GM12875 (cell line): Measurements from ENCODE around the gene PCSK5.
"Not testable (repeated sequence)": the region's sequence is repeated elsewhere in the genome, so short reads cannot be mapped to it uniquely, and the experiment has no call there.

Experiments used
- H3K4me3 ChIP-seq: one replicate; pipeline ENCODE4 v1.5.1; 2011; ENCODE audit warnings: low read depth, low read length, control low read depth
- TF ChIP-seq, protein P1 (sequence below): IDR thresholded peaks from 2 replicates; pipeline ENCODE4 v1.5.1; 2011; ENCODE audit warnings: low read depth, mild to moderate bottlenecking, control low read depth, inconsistent platforms, low read length, moderate library complexity, borderline replicate concordance; ENCODE audit not compliant: insufficient read depth

Gene PCSK5

DNA sequence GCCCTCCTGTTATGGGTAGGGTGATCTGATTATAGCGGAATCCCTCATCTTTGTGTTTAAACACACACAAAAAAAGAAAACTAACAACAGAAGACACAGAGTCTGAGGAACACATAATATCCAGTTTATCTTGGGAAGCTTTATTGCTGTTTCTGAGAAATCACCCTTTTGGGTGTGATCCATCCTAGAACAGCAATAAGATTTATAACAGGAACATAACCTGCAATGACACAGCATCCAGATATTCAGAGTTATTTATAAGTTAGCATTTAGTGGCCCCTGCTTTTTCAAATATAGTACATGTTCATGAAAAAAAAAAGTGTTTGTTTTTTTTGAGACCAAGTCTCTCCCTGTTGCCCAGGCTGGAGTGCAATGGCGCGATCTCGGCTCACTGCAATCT lies 423.8 kb downstream of the PCSK5 start:
- TF ChIP-seq, protein P1, sequence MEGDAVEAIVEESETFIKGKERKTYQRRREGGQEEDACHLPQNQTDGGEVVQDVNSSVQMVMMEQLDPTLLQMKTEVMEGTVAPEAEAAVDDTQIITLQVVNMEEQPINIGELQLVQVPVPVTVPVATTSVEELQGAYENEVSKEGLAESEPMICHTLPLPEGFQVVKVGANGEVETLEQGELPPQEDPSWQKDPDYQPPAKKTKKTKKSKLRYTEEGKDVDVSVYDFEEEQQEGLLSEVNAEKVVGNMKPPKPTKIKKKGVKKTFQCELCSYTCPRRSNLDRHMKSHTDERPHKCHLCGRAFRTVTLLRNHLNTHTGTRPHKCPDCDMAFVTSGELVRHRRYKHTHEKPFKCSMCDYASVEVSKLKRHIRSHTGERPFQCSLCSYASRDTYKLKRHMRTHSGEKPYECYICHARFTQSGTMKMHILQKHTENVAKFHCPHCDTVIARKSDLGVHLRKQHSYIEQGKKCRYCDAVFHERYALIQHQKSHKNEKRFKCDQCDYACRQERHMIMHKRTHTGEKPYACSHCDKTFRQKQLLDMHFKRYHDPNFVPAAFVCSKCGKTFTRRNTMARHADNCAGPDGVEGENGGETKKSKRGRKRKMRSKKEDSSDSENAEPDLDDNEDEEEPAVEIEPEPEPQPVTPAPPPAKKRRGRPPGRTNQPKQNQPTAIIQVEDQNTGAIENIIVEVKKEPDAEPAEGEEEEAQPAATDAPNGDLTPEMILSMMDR, result no peak
- H3K4me3 ChIP-seq, result no peak overlapping the region

DNA sequence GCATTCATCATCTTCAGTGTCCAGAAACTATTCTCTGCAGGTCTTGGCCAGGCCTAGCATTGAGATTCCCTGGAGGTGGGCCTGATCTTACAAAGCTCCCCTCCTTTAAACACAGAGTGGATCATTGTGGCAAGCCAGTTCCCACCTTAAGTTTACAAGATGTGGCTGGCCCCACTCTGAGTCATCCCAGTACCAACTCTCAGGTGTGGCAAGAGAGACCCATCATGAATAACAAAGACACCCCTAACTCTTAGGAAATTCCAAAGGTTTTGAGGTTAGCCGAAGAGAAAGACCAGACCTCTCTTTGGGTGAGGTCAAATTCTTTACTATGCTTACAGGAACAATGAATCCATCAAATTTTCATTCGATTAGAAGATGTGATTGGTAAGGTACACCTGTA lies 425.6 kb downstream of the PCSK5 start:
- no peak overlapping the region for H3K4me3 ChIP-seq
- TF ChIP-seq, protein P1, result no peak

DNA sequence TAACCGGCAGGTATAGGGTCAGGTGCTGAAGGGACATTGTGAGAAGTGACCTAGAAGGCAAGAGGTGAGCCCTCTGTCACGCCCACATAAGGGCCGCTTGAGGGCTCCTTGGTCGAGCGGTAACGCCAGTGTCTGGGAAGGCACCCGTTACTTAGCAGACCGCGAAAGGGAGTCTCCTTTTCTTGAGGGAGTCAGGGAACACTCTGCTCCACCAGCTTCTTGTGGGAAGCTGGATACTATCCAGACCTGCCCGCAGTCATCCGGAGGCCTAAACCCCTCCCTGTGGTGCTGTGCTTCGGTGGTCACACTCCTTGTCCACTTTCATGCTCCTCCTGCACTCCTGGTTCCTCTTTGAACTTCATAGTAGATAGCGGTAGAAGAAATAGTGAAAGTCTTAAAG lies 429.0 kb downstream of the PCSK5 start:
- H3K4me3 ChIP-seq, result not testable (repeated sequence)

DNA sequence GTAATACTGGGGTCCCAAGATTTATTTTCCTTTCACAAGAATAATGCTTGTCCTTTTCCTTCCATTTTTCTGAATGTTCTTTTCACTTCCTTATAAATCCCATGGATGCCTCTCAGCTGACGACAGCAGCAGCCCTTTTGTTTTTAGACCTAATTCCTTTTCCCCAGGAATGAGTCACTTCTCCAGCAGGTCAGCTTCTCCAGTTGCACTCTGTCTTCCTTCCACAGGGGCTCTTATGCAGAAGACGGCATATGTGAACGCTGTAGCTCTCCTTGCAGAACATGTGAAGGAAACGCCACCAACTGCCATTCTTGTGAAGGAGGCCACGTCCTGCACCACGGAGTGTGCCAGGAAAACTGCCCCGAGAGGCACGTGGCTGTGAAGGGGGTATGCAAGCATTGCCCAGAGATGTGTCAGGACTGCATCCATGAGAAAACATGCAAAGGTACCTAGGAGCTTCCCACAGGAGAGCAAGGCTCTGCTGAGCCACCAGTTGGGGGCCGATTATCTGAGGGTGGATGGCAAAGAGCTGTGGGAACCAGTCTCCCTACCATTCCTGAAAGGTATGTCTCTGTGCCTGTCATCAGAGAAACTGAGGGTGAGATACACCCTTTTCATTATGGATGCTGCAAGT lies 430.8 kb downstream of the PCSK5 start:
- H3K4me3 ChIP-seq, result no peak overlapping the region
- TF ChIP-seq, protein P1, result no peak

DNA sequence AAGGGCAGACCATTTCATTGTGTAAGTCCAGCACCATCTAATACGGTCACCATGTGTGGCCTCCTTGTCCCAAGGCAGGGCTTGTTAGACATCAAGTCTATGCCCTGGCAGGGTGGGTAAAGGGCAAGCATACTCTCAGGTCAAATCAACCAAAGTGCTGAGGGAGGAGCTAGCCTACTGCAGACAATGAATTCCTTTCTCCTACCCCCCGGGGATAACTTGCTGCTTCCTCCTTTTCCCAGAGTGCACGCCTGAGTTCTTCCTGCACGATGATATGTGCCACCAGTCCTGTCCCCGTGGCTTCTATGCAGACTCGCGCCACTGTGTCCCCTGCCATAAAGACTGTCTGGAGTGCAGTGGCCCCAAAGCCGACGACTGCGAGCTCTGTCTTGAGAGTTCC lies 432.3 kb downstream of the PCSK5 start:
- no peak overlapping the region for H3K4me3 ChIP-seq
- TF ChIP-seq, protein P1, result no peak

DNA sequence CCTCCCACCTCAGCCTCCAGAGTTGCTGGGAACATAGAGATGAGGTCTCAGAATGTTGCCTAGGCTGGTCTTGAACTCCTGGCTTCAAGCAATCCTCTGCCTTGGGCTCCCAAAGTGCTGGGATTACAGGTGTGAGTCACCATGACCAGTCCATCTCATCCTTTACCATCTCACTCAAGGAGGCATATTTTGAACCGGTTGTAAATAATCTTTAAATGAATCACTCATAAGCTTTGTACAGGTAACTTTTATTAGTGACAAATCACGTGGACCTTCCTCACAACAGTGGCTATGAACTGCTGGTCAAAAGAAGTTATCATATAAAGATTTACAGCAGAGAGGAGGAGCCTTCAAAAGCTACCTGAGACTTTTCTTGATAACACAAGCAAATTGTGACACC lies 433.0 kb downstream of the PCSK5 start:
- TF ChIP-seq, protein P1, result no peak
- H3K4me3 ChIP-seq, result no peak overlapping the region

DNA sequence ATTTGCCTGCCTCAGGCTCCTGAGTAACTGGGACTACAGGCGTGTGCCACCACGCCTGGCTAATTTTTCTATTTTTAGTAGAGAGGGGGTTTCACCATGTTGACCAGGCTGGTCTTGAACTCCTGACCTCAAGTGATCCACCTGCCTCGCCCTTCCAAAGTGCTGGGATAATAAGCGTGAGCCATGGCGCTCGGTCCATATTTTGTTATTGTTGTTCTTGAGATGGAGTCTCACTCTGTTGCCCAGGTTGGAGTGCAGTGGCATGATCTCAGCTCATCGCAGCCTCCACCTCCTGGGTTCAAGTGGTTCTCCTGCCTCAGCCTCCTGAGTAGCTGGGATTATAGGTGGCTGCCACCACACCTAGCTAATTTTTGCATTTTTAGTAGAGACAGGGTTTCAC lies 433.6 kb downstream of the PCSK5 start:
- not testable (repeated sequence) for H3K4me3 ChIP-seq

DNA sequence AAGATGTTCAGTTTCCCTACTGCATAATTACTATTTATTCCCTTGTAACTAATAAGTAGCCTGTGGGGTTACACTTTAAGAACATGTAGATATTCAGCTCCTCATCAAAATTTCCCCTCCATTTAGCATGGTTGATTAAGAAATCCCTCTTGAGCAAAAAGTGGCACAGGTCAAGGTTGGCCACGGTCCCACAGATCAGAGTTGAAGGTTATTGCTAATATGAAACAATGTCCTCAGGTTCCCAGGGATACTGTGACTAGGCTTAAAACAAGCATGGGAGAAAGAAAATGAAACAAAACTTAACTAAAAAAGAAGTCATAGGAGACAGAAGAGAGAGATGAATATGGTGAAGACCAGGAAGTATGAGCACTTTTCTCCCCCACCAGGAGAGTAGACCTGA lies 439.6 kb downstream of the PCSK5 start:
- TF ChIP-seq, protein P1, result no peak
- no peak overlapping the region for H3K4me3 ChIP-seq
